ENCODE measurements around the gene ITGA2B.

DNA sequence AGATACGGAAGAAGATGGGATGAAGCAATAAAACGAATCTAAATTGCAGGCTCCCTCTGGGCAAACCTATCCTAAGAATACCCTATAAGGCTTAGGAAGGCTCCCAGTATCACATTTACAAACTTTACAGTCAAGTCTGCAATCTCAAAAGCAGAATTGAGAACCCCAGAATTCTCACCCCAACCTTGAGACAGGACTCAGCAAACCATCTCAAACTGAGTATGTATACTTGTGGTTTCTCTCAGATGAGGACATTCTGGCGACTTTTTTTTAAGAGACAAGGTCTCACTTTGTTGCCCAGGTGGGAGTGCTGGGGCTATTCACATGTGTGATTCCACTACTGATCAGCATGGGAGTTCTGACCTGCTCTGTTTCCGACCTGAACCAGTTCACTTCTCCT lies 19.3 kb upstream of the ITGA2B start:
- TF ChIP-seq, protein P1, sequence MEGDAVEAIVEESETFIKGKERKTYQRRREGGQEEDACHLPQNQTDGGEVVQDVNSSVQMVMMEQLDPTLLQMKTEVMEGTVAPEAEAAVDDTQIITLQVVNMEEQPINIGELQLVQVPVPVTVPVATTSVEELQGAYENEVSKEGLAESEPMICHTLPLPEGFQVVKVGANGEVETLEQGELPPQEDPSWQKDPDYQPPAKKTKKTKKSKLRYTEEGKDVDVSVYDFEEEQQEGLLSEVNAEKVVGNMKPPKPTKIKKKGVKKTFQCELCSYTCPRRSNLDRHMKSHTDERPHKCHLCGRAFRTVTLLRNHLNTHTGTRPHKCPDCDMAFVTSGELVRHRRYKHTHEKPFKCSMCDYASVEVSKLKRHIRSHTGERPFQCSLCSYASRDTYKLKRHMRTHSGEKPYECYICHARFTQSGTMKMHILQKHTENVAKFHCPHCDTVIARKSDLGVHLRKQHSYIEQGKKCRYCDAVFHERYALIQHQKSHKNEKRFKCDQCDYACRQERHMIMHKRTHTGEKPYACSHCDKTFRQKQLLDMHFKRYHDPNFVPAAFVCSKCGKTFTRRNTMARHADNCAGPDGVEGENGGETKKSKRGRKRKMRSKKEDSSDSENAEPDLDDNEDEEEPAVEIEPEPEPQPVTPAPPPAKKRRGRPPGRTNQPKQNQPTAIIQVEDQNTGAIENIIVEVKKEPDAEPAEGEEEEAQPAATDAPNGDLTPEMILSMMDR (conservative IDR thresholded peaks at IDR 0.05 in 1 of 2, IDR thresholded peaks at IDR 0.05 in 1 of 2; ENCODE audit: low read depth in 1 of 2, low read length in 2 of 2): no peak
- TF ChIP-seq EZH2 (IDR thresholded peaks at IDR 0.05; ENCODE audit: low read length, missing control alignments): no peak
